Transverse colon (tissue), 4 donors: ENCODE results near the gene PLAGL1. TPM values are rescaled to one million over a fixed set of nuclear protein-coding genes. Genes with fewer than 3 reads are reported as not detected.

Experiments used
- DNase-seq: peaks from one replicate; pipeline ENCODE4 v3.0.0-alpha.2; 2019
- H3K27ac ChIP-seq, 4 donors: fragments of 200-600 bp; sonication (generic); 2 replicates each; pipeline ENCODE4 v1.5.1; 2016 to 2018; ENCODE audit warnings: inconsistent platforms in 4 of 4
- H3K27me3 ChIP-seq: fragments of 200-600 bp; sonication (generic); 2 replicates; pipeline ENCODE4 v1.5.1; 2017; ENCODE audit warnings: inconsistent platforms
- H3K36me3 ChIP-seq, 4 donors: fragments of 200-600 bp; sonication (generic); 2 replicates each; pipeline ENCODE4 v1.5.1; 2017 to 2019; ENCODE audit warnings: inconsistent platforms in 4 of 4
- H3K4me1 ChIP-seq, 4 donors: fragments of 200-600 bp; sonication (generic); 2 replicates each; pipeline ENCODE4 v1.5.1; 2017 to 2020; ENCODE audit warnings: inconsistent platforms in 4 of 4
- H3K4me3 ChIP-seq, 4 donors: fragments of 200-600 bp; sonication (generic); 1 replicate in 1 of 4; 2 replicates in 3 of 4; pipeline versions ENCODE4 v1.5.1 to v1.6.1; 2017 to 2019; ENCODE audit warnings: inconsistent platforms in 4 of 4
- H3K9me3 ChIP-seq, 2 donors: fragments of 200-600 bp; sonication (generic); 2 replicates each; pipeline ENCODE4 v1.5.1; 2017 to 2019; ENCODE audit warnings: inconsistent platforms in 2 of 2
- CTCF ChIP-seq, 5 experiments: fragments of 200-600 bp in 3 of 5; fragments of 450-650 bp in 2 of 5; sonication (generic) in 3 of 5; IDR thresholded peaks; 1 replicate in 2 of 5; 2 replicates in 3 of 5; pipeline ENCODE4 v1.5.1; 2016 to 2017; ENCODE audit warnings: antibody characterized with exemption in 5 of 5, inconsistent platforms in 3 of 5, mild to moderate bottlenecking in 2 of 5, moderate library complexity in 1 of 5
- EP300 ChIP-seq: sonication (generic); formaldehyde crosslinking; IDR thresholded peaks from one replicate; pipeline ENCODE4 v1.6.1; 2017; ENCODE audit warnings: antibody characterized with exemption, low read depth
- POLR2A ChIP-seq: fragments of 450-650 bp; IDR thresholded peaks from one replicate; pipeline ENCODE4 v1.6.1; 2016; ENCODE audit warnings: antibody characterized with exemption, mild to moderate bottlenecking, moderate library complexity
- POLR2AphosphoS5 ChIP-seq, 3 donors: sonication (generic); formaldehyde crosslinking; IDR thresholded peaks; one replicate each; pipeline ENCODE4 v1.6.1; 2016; ENCODE audit warnings: antibody characterized with exemption in 3 of 3
- WGBS, 2 donors: methylation state at CpG; one replicate each; pipeline ENCODE4 v1.1.5; 2018; ENCODE audit warnings: low coverage in 1 of 2; 5-methylcytosine and 5-hydroxymethylcytosine counted together
- in situ Hi-C, 4 donors: fragments of 200-750 bp; cut with MboI; loops; one replicate each; pipeline versions ENCODE4 v1.15.0 to v1.15.1; 2017; ENCODE audit warnings: low sequenced_read_pairs in 3 of 4, low pct_ligation_motif_present in 1 of 4, low pct_unique_long_range_greater_than_20kb in 1 of 4
- intact Hi-C: fragments of 100-400 bp; cut with DNase I; formaldehyde crosslinking; loops from one replicate; pipeline ENCODE4 v1.15.1; 2023; ENCODE audit warnings: low total_unique reads
- total RNA-seq, 4 donors: library from RNA; depleted of rRNA; stranded (reverse); fragments of >200 nt; gene quantifications; one replicate each; pipeline ENCODE4 v1.1.0, GENCODE V29; 2016

The PLAGL1 gene
- total RNA-seq, 4 donors from 2014 or later = 45.3 to 133 (median 50.4) TPM

- no peak for DNase-seq
- in situ Hi-C loops = no loop called here
- Histone ChIP-seq H3K27ac (no peak overlapping the region), H3K4me3 (no peak overlapping the region), H3K4me1 (peaks cover 0 to 19% (median 4%) of the 10 kb centered on the region in 4 donors), H3K36me3 (no peaks in the 10 kb centered on the region), H3K27me3 (no peaks in the 10 kb centered on the region), H3K9me3 (no peaks in the 10 kb centered on the region)
- 68 to 78% methylated on average over 2 of the region's 2 CpGs for whole genome bisulfite sequencing, 2 donors
- TF ChIP-seq EP300 = no peak
- TF ChIP-seq POLR2A = no peak
- TF ChIP-seq CTCF (IDR thresholded peaks at IDR 0.05) = no peak
- TF ChIP-seq POLR2AphosphoS5 (IDR thresholded peaks at IDR 0.05) = no peak
- intact Hi-C loops = no loop called here
Observed at GRCh38 chr6:143969077-143969476, 39.0 kb downstream of the PLAGL1 start.

- WGBS, 2 donors = 84 to 92% methylated on average over 5 of the region's 5 CpGs
- H3K9me3 ChIP-seq = no peaks in the 10 kb centered on the region
- H3K4me1 ChIP-seq = peaks cover 0 to 30% (median 10%) of the 10 kb centered on the region in 4 donors
- no peak for TF ChIP-seq POLR2A
- no peak for TF ChIP-seq EP300
- no peak for TF ChIP-seq POLR2AphosphoS5 (IDR thresholded peaks at IDR 0.05)
- no peak for TF ChIP-seq CTCF (IDR thresholded peaks at IDR 0.05)
- no peak for DNase-seq
- no peaks in the 10 kb centered on the region for H3K36me3 ChIP-seq
- intact Hi-C loops = no loop called here
- H3K27ac ChIP-seq = no peak overlapping the region
- in situ Hi-C loops = no loop called here
- no peaks in the 10 kb centered on the region for H3K27me3 ChIP-seq
- no peak overlapping the region for H3K4me3 ChIP-seq
Observed at GRCh38 chr6:143967706-143968376, 40.2 kb downstream of the PLAGL1 start.

GRCh38 chr6:143966312-143966711 is 41.7 kb downstream of the PLAGL1 start:
- in situ Hi-C loops (no loop called here), intact Hi-C loops (no loop called here)
- TF ChIP-seq CTCF (IDR thresholded peaks at IDR 0.05) = no peak
- TF ChIP-seq POLR2A = no peak
- no peak for TF ChIP-seq POLR2AphosphoS5 (IDR thresholded peaks at IDR 0.05)
- TF ChIP-seq EP300 = no peak
- peaks cover 0 to 23% (median 10%) of the 10 kb centered on the region in 4 donors for H3K4me1 ChIP-seq
- 60 to 90% methylated on average over 1 of the region's 1 CpG for WGBS, 2 donors
- no peak overlapping the region for H3K27ac ChIP-seq
- no peaks in the 10 kb centered on the region for H3K9me3 ChIP-seq
- no peak overlapping the region for H3K4me3 ChIP-seq
- no peaks in the 10 kb centered on the region for H3K36me3 ChIP-seq
- DNase-seq = no peak
- no peaks in the 10 kb centered on the region for H3K27me3 ChIP-seq

- WGBS, 2 donors = 73 to 82% methylated on average over 4 to 6 of the region's 6 CpGs
- H3K27me3 ChIP-seq = no peaks in the 10 kb centered on the region
- intact Hi-C loops = no loop called here
- H3K4me3 ChIP-seq = no peak overlapping the region
- no peak overlapping the region for H3K27ac ChIP-seq
- in situ Hi-C loops = no loop called here
- no peaks in the 10 kb centered on the region for H3K9me3 ChIP-seq
- H3K4me1 ChIP-seq = peaks cover 0 to 23% (median 10%) of the 10 kb centered on the region in 4 donors
- no peaks in the 10 kb centered on the region for H3K36me3 ChIP-seq
- no peak for TF ChIP-seq EP300
- TF ChIP-seq POLR2AphosphoS5 (IDR thresholded peaks at IDR 0.05) = no peak
- no peak for TF ChIP-seq CTCF (IDR thresholded peaks at IDR 0.05)
- TF ChIP-seq POLR2A = no peak
- DNase-seq = no peak
Observed at GRCh38 chr6:143965503-143966171, 42.4 kb downstream of the PLAGL1 start.
